ENCODE data around the gene DHRS3. TPM values are rescaled to one million over a fixed set of nuclear protein-coding genes. Genes with fewer than 3 reads are reported as not detected.
A peak's percentile ranks its signal among the peaks of the same experiment; 100 is the strongest.

Gene DHRS3
- total RNA-seq, 1 experiment from 2014 or later, result 239 TPM

DNA sequence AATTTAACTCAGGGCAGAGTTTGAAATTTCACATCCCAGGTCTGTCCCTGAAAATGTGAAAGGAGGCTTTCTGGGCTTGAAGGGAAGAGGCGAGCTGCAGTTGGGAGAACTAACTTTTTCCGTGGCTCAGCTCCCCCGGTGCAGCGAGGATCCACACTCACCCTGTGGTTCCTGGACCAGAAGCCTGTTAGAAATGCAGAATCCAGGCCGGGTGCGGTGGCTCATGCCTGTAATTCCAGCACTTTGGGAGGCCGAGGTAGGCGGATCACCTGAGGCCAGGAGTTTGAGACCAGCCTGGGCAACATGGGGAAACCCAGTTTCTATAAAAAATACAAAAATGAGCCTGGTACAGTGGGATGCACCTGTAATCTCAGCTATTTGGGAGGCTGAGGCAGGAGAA lies 2.9 kb upstream of the DHRS3 start:
- intact Hi-C loops (cut with micrococcal nuclease; ENCODE audit: unreplicated experiment), result loop anchor here (1.0 kb wide), 1 partner anchor 306 kb away; no protein-coding TSS in a partner anchor
- H3K9me3 Mint-ChIP-seq (ENCODE audit: low read depth, unreplicated experiment), result no peaks in the 10 kb centered on the region
- no peaks in the 10 kb centered on the region for H3K27me3 Mint-ChIP-seq (ENCODE audit: unreplicated experiment)
- CTCF ChIA-PET, result interaction anchor here (0.9 to 3.4 kb wide), 2 partner anchors 26 to 306 kb away, joined by 3 to 21 read pairs; no protein-coding TSS in a partner anchor
- no peak overlapping the region for H3K4me3 Mint-ChIP-seq (ENCODE audit: low read depth, unreplicated experiment)
- BruUV-seq (replicated peaks), result no TSS peak
- H3K4me1 Mint-ChIP-seq (ENCODE audit: low read depth, unreplicated experiment), result peaks cover 5% of the 10 kb centered on the region
- no peak for DNase-seq
- H3K27ac Mint-ChIP-seq (ENCODE audit: unreplicated experiment), result no peak overlapping the region
- TF ChIP-seq, protein P1, sequence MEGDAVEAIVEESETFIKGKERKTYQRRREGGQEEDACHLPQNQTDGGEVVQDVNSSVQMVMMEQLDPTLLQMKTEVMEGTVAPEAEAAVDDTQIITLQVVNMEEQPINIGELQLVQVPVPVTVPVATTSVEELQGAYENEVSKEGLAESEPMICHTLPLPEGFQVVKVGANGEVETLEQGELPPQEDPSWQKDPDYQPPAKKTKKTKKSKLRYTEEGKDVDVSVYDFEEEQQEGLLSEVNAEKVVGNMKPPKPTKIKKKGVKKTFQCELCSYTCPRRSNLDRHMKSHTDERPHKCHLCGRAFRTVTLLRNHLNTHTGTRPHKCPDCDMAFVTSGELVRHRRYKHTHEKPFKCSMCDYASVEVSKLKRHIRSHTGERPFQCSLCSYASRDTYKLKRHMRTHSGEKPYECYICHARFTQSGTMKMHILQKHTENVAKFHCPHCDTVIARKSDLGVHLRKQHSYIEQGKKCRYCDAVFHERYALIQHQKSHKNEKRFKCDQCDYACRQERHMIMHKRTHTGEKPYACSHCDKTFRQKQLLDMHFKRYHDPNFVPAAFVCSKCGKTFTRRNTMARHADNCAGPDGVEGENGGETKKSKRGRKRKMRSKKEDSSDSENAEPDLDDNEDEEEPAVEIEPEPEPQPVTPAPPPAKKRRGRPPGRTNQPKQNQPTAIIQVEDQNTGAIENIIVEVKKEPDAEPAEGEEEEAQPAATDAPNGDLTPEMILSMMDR (IDR thresholded peaks at IDR 0.05; ENCODE audit: unreplicated experiment), result no peak
- H3K36me3 Mint-ChIP-seq (ENCODE audit: insufficient read depth, unreplicated experiment), result peaks cover 60% of the 10 kb centered on the region

DNA sequence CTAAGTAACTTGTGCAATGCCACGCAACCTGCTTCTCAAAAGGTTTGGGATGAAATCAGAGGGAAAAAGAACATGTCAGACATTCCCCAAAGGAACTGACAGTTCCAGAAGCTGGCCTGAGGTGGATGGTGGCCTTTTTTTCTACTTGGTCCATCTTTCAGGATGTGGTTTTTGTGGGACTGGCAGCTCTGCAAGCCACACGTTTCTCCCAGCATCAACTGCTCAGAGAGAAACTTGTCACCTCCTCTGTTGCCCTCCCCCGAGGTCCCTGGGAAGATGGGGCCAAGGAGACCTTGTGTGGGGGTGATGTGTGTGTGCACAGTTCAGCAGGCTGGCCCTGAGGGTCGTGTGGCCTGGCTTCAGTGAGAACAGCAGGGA lies 2.5 kb upstream of the DHRS3 start:
- H3K36me3 Mint-ChIP-seq (ENCODE audit: insufficient read depth, unreplicated experiment), result peaks cover 64% of the 10 kb centered on the region
- H3K4me1 Mint-ChIP-seq (ENCODE audit: low read depth, unreplicated experiment), result peaks cover 5% of the 10 kb centered on the region
- intact Hi-C loops (cut with micrococcal nuclease; ENCODE audit: unreplicated experiment), result loop anchor here (1.0 kb wide), 1 partner anchor 305 kb away; no protein-coding TSS in a partner anchor
- BruUV-seq (replicated peaks), result no TSS peak
- TF ChIP-seq, protein P1 (IDR thresholded peaks at IDR 0.05; ENCODE audit: unreplicated experiment), result no peak
- no peak overlapping the region for H3K4me3 Mint-ChIP-seq (ENCODE audit: low read depth, unreplicated experiment)
- H3K27ac Mint-ChIP-seq (ENCODE audit: unreplicated experiment), result no peak overlapping the region
- CTCF ChIA-PET, result interaction anchor here (0.7 to 3.4 kb wide), 6 partner anchors 19 to 345 kb away, joined by 3 to 21 read pairs (median 4); no protein-coding TSS in a partner anchor
- no peaks in the 10 kb centered on the region for H3K27me3 Mint-ChIP-seq (ENCODE audit: unreplicated experiment)
- no peak for DNase-seq
- no peaks in the 10 kb centered on the region for H3K9me3 Mint-ChIP-seq (ENCODE audit: low read depth, unreplicated experiment)

DNA sequence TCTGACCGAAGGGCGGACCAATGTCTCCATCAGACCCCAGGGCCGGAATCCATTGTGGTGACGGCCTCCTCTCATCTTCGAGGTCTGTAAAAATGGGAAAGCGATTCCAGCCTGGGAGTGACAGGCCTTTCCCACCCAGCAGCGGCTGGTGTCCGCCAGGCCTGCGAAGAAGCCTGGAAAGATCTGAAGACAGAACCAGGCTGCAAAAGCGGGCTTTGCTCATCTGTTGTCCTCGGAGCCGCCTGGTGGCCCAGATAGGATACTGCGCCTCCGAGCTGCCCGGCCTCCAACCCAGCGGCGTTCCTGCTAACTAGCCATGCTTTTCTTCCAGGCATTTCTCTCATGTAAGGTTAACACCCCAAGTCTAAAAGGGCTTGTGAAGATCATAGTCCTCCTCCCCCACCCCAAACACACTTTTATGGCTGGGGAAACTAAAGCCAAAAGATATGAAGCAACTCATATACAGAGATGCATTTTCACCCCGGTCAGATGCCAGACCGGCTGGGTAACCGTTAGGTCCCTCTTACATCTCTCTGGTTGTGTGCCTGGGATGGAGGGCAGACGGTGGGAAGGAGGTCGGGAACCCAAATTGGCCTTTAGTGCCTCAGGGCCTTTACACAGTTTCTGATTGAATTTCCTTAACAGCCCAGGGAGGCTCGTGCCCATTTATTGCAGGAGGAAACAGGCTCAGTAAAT lies 1.9 kb upstream of the DHRS3 start:
- Mint-ChIP-seq H3K4me3 (ENCODE audit: low read depth, unreplicated experiment) (peak overlapping the region; percentile 92), H3K9me3 (ENCODE audit: low read depth, unreplicated experiment) (no peaks in the 10 kb centered on the region), H3K4me1 (ENCODE audit: low read depth, unreplicated experiment) (peaks cover 5% of the 10 kb centered on the region), H3K36me3 (ENCODE audit: insufficient read depth, unreplicated experiment) (peaks cover 67% of the 10 kb centered on the region), H3K27me3 (ENCODE audit: unreplicated experiment) (no peaks in the 10 kb centered on the region), H3K27ac (ENCODE audit: unreplicated experiment) (peak overlapping the region; percentile 96)
- intact Hi-C loops (cut with micrococcal nuclease; ENCODE audit: unreplicated experiment), result loop anchor here (1.0 to 5.0 kb wide), 6 partner anchors 15 to 305 kb away; no protein-coding TSS in a partner anchor
- TF ChIP-seq, protein P1 (IDR thresholded peaks at IDR 0.05; ENCODE audit: unreplicated experiment), result peak; percentile 84
- peak; percentile 79 for DNase-seq
- CTCF ChIA-PET, result interaction anchor here (0.7 to 3.4 kb wide), 8 partner anchors 18 to 345 kb away, joined by 3 to 21 read pairs (median 4); no protein-coding TSS in a partner anchor
- no TSS peak for BruUV-seq (replicated peaks)

DNA sequence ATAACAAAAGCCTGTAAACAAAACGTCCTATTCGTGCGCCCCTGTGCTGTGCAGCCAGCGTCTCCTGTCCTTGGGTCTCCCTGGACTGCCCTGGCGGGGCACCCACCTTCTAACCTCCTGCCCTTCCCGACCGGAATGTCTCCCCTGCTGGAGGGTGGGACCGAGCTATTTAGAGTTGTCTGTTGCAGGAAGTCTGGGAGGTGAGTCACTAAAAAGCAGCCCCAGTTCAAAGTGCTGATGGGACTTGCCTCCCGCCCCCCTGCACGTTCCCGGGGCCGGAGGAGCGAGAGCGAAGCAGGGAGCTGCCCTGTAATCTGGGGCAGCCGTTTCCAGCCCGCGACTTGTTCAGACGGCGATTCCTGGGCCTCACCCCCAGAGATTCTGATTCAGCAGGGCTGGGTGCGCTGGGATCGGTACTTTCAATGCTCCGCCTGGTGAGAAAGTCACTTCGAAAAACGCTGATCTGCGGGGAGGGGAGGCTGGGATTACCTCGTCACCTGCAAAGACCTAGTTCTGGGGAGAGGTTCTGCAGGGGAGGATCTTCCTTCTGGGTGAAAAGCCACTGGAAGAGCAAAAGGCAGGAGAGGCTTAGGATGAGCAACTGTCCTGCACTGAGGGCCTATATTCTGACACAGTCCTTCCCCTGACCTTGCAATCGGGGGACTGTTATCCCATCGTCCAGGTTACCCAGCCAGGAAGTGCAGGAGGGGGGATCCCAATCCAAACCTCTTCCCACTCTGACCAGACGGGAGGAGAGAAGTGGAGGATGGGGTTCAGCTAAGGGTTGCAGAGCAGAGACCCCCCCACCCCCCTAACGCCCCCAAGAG lies 1.2 kb upstream of the DHRS3 start:
- Mint-ChIP-seq H3K4me3 (ENCODE audit: low read depth, unreplicated experiment) (peak overlapping the region; percentile 92), H3K27me3 (ENCODE audit: unreplicated experiment) (no peaks in the 10 kb centered on the region), H3K36me3 (ENCODE audit: insufficient read depth, unreplicated experiment) (peaks cover 71% of the 10 kb centered on the region), H3K4me1 (ENCODE audit: low read depth, unreplicated experiment) (peaks cover 5% of the 10 kb centered on the region), H3K9me3 (ENCODE audit: low read depth, unreplicated experiment) (no peaks in the 10 kb centered on the region), H3K27ac (ENCODE audit: unreplicated experiment) (peak overlapping the region; percentile 96)
- BruUV-seq (replicated peaks), result TSS peak; percentile 35
- DNase-seq, result peak; percentile 75
- CTCF ChIA-PET, result interaction anchor here (0.7 to 3.4 kb wide), 10 partner anchors 15 to 344 kb away, joined by 3 to 21 read pairs (median 4); no protein-coding TSS in a partner anchor
- intact Hi-C loops (cut with micrococcal nuclease; ENCODE audit: unreplicated experiment), result loop anchor here (1.0 to 5.0 kb wide), 6 partner anchors 14 to 238 kb away; no protein-coding TSS in a partner anchor
- TF ChIP-seq, protein P1 (IDR thresholded peaks at IDR 0.05; ENCODE audit: unreplicated experiment), result no peak
